K562 (cell line): ENCODE measurements around the gene LCN15. TPM values are rescaled to one million over a fixed set of nuclear protein-coding genes. Genes with fewer than 3 reads are reported as not detected.

Source experiments
- FOXM1 ChIP-seq, 2 experiments: fragments of 450-650 bp in 1 of 2; sonication (generic) in 1 of 2; formaldehyde crosslinking in 1 of 2; IDR thresholded peaks; 2 replicates each; pipeline versions ENCODE4 v1.6.1 to v1.9.0; 2017 to 2022; ENCODE audit warnings: low read depth in 2 of 2, mild to moderate bottlenecking in 2 of 2, missing genetic modification reagents in 1 of 2, moderate library complexity in 1 of 2
- IRF1 ChIP-seq: sonication (generic); formaldehyde crosslinking; IDR thresholded peaks from 2 replicates; pipeline ENCODE4 v1.8.0; 2022; ENCODE audit warnings: missing genetic modification reagents, mild to moderate bottlenecking, borderline replicate concordance
- IRF2 ChIP-seq: sonication (generic); formaldehyde crosslinking; IDR thresholded peaks from 2 replicates; pipeline ENCODE4 v1.8.1; 2022; ENCODE audit warnings: mild to moderate bottlenecking, missing genetic modification reagents
- MTA1 ChIP-seq: fragments of 450-650 bp; IDR thresholded peaks from 2 replicates; pipeline ENCODE4 v1.6.1; 2017; ENCODE audit warnings: borderline replicate concordance
- RB1 ChIP-seq: fragments of 450-650 bp; IDR thresholded peaks from 2 replicates; pipeline ENCODE4 v1.6.1; 2017; ENCODE audit warnings: low read depth, mild to moderate bottlenecking
- ZBTB11 ChIP-seq, 3 experiments: fragments of 200-800 bp in 1 of 3; fragments of 250-450 bp in 1 of 3; fragments of 450-650 bp in 1 of 3; sonication (Bioruptor Pico) in 1 of 3; sonication (Bioruptor generic) in 1 of 3; formaldehyde crosslinking in 1 of 3; IDR thresholded peaks; 2 replicates each; pipeline versions ENCODE4 v1.6.1 to v1.8.0; 2016 to 2022; ENCODE audit warnings: mild to moderate bottlenecking in 2 of 3, missing genetic modification characterization in 2 of 3, missing compliant biosample characterization in 1 of 3, moderate library complexity in 1 of 3
- ZC3H11A ChIP-seq: IDR thresholded peaks from 2 replicates; pipeline ENCODE4 v1.6.1; 2012; ENCODE audit warnings: low read depth, low read length, improper control_type of control experiment
- ZNF263 ChIP-seq: sonication (generic); formaldehyde crosslinking; IDR thresholded peaks from 2 replicates; pipeline ENCODE4 v1.8.0; 2022; ENCODE audit warnings: mild to moderate bottlenecking, missing genetic modification reagents, borderline replicate concordance
- polyA plus RNA-seq, 8 experiments: library from polyadenylated mRNA; depleted of rRNA in 4 of 8; stranded (reverse) in 5 of 8; unstranded in 3 of 8; fragments of >200 nt; fragmentation: Nextera tagmentation in 2 of 8; fragmentation: Illumina TruSeq in 1 of 8; extraction: Ambion mirVana in 2 of 8; extraction: Trizol in 1 of 8; gene quantifications; 2 replicates each; pipeline versions ENCODE4 v1.2.1 to v1.2.3, GENCODE V29; 2011 to 2014; ENCODE audit warnings: inconsistent platforms in 1 of 8, missing spikeins in 1 of 8
- total RNA-seq, 7 experiments: library from RNA; depleted of rRNA in 6 of 7; stranded (reverse); fragments of >200 nt in 6 of 7; fragmentation: Illumina TruSeq in 2 of 7; extraction: Trizol in 2 of 7; gene quantifications; 2 replicates each; pipeline versions ENCODE4 v1.2.1 to v1.2.3, GENCODE V29; 2011 to 2021; ENCODE audit warnings: low replicate concordance in 1 of 7
- TF ChIP-seq, protein P1 (sequence below): sonication (generic); formaldehyde crosslinking; IDR thresholded peaks from 2 replicates; pipeline ENCODE4 v1.8.0; 2022; ENCODE audit warnings: mild to moderate bottlenecking, missing genetic modification reagents
- TF ChIP-seq, protein P2 (sequence below): fragments of 450-650 bp; IDR thresholded peaks from 2 replicates; pipeline ENCODE4 v1.6.1; 2016; ENCODE audit warnings: mild to moderate bottlenecking
- TF ChIP-seq, protein P3 (sequence below): fragments of 200-800 bp; sonication (Bioruptor generic); IDR thresholded peaks from 2 replicates; pipeline ENCODE4 v1.6.1; 2017; ENCODE audit warnings: missing genetic modification characterization, missing compliant biosample characterization

Gene LCN15
- total and polyA plus RNA-seq, 9 of the 15 experiments (the other 6 are each of a cell fraction or from before 2014, with no cell fraction given) = 0.66 TPM; not detected in 8

DNA sequence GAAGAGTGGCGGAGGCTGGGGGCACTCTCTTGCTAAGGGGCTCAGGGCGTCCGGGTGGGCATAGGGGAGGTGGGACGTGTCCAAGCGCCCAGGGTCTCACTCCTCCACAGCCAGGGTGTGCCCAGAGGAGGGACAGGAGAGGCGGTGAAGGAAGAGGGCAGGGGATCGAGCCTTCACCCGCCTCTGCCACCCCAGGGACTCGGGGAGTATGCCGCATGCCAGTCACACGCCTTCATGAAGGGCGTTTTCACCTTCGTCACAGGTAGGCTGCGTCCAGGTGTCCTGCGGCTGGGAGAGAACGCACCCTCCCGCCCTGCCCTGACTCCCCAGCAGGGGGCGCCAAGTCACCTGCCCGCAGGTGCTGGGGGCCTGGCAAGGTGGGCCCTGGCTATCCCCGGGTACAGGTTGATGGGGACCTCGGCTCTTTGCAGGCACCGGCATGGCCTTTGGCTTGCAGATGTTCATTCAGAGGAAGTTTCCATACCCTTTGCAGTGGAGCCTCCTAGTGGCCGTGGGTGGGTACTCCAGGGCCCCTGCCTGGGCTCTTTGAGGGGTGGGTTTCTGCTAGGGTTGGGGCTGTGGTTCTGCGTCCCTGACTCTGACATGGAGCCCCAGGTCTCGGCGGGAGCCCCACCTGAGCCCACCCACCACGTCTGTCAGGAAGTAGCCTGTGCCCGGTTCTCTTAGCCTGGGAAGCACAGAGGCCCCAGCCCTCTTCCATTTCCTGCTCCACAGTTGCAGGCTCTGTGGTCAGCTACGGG lies 27.4 kb upstream of the LCN15 start (continued):
- TF ChIP-seq, protein P1, sequence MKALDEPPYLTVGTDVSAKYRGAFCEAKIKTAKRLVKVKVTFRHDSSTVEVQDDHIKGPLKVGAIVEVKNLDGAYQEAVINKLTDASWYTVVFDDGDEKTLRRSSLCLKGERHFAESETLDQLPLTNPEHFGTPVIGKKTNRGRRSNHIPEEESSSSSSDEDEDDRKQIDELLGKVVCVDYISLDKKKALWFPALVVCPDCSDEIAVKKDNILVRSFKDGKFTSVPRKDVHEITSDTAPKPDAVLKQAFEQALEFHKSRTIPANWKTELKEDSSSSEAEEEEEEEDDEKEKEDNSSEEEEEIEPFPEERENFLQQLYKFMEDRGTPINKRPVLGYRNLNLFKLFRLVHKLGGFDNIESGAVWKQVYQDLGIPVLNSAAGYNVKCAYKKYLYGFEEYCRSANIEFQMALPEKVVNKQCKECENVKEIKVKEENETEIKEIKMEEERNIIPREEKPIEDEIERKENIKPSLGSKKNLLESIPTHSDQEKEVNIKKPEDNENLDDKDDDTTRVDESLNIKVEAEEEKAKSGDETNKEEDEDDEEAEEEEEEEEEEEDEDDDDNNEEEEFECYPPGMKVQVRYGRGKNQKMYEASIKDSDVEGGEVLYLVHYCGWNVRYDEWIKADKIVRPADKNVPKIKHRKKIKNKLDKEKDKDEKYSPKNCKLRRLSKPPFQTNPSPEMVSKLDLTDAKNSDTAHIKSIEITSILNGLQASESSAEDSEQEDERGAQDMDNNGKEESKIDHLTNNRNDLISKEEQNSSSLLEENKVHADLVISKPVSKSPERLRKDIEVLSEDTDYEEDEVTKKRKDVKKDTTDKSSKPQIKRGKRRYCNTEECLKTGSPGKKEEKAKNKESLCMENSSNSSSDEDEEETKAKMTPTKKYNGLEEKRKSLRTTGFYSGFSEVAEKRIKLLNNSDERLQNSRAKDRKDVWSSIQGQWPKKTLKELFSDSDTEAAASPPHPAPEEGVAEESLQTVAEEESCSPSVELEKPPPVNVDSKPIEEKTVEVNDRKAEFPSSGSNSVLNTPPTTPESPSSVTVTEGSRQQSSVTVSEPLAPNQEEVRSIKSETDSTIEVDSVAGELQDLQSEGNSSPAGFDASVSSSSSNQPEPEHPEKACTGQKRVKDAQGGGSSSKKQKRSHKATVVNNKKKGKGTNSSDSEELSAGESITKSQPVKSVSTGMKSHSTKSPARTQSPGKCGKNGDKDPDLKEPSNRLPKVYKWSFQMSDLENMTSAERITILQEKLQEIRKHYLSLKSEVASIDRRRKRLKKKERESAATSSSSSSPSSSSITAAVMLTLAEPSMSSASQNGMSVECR (CRISPR knock-in tag) = peak; percentile 66; the same call in 1 of the 2 replicates
- TF ChIP-seq ZBTB11 (CRISPR knock-in tag; IDR thresholded peaks at IDR 0.05) (peak in 1 of 3 experiments; percentile 43; a peak in 1 of 6 replicates), MTA1 (0 out of 2 replicates have a peak, but pooled peaks have one; percentile 58), IRF2 (CRISPR knock-in tag) (no peak), FOXM1 (IDR thresholded peaks at IDR 0.05; ENCODE audit: low read depth) (no peak), FOXM1 (CRISPR knock-in tag; IDR thresholded peaks at IDR 0.05; ENCODE audit: low read depth) (0 out of 2 replicates have a peak, but pooled peaks have one; percentile 44), ZC3H11A (no peak), ZNF263 (peak; percentile 59; the same call in 1 of the 2 replicates), IRF1 (CRISPR knock-in tag) (no peak), RB1 (peak; percentile 82)
- TF ChIP-seq, protein P2, sequence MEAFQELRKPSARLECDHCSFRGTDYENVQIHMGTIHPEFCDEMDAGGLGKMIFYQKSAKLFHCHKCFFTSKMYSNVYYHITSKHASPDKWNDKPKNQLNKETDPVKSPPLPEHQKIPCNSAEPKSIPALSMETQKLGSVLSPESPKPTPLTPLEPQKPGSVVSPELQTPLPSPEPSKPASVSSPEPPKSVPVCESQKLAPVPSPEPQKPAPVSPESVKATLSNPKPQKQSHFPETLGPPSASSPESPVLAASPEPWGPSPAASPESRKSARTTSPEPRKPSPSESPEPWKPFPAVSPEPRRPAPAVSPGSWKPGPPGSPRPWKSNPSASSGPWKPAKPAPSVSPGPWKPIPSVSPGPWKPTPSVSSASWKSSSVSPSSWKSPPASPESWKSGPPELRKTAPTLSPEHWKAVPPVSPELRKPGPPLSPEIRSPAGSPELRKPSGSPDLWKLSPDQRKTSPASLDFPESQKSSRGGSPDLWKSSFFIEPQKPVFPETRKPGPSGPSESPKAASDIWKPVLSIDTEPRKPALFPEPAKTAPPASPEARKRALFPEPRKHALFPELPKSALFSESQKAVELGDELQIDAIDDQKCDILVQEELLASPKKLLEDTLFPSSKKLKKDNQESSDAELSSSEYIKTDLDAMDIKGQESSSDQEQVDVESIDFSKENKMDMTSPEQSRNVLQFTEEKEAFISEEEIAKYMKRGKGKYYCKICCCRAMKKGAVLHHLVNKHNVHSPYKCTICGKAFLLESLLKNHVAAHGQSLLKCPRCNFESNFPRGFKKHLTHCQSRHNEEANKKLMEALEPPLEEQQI = no peak
- TF ChIP-seq, protein P3, sequence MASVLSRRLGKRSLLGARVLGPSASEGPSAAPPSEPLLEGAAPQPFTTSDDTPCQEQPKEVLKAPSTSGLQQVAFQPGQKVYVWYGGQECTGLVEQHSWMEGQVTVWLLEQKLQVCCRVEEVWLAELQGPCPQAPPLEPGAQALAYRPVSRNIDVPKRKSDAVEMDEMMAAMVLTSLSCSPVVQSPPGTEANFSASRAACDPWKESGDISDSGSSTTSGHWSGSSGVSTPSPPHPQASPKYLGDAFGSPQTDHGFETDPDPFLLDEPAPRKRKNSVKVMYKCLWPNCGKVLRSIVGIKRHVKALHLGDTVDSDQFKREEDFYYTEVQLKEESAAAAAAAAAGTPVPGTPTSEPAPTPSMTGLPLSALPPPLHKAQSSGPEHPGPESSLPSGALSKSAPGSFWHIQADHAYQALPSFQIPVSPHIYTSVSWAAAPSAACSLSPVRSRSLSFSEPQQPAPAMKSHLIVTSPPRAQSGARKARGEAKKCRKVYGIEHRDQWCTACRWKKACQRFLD = no peak
